Erythroblast (primary cell): ENCODE measurements around the gene TBCK.
A peak's percentile ranks its signal among the peaks of the same experiment; 100 is the strongest.

Experiments
- DNase-seq, 2 experiments: peaks; one replicate each; lab custom pipeline; 2025; lab: John Stamatoyannopoulos, UW
- GATA1 ChIP-seq: IDR thresholded peaks from 2 replicates; pipeline ENCODE4 v1.6.1; 2011; ENCODE audit warnings: low read depth, mild to moderate bottlenecking, control low read depth, low read length, moderate library complexity
- POLR2A ChIP-seq: IDR thresholded peaks from 2 replicates; pipeline ENCODE4 v1.6.1; 2011; ENCODE audit warnings: mild to moderate bottlenecking, low read length

Gene TBCK

DNA sequence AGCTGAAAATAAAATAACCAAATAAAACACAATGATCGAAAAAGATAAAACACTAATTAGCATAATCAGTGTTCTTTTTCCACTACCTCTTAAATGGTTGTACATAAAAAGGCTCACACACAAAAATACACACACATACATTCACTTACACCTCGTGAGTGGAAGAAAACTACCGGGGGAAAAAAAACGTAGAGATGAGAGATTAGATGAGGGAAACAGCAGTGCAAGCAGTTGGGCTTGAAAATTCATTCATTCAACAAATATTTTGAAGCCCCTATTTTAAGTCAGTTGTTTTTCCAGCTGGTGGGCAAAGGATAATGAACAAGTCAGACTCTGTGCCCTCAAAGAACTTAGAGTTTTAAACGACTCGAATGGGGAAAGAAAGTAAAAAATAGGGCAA, 1.0 kb downstream of the TBCK start:
- TF ChIP-seq POLR2A = no peak
- TF ChIP-seq GATA1 = no peak
- DNase-seq = peak; percentile 10 to 21

GRCh38 chr4:106312997-106313522, 2.9 kb downstream of the TBCK start:
- TF ChIP-seq GATA1 (no peak), POLR2A (no peak)
- no peak for DNase-seq

DNA sequence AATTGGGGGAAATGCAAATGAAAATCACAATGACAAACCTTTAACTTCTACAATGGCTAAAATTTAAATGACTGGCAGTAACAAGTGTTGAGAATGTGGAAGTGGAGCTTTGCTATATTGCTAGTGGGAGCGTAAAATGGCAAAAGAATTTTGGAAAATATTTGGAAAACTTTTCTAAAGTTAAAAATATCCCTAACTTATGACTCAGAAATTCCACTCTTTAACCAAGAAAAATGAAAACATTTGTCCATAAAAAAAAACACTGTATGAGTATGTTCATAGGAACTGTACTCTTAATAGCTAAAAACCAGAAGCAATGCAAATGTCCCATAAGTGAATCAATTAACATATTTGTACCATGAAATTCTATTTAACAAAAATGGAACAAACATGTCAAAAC, 3.6 kb downstream of the TBCK start:
- no peak for DNase-seq
- TF ChIP-seq GATA1 (no peak), POLR2A (no peak)

GRCh38 chr4:106306561-106306960, 9.4 kb downstream of the TBCK start:
- TF ChIP-seq POLR2A (no peak), GATA1 (no peak)
- no peak for DNase-seq

GRCh38 chr4:106305435-106306055, 10.5 kb downstream of the TBCK start:
- TF ChIP-seq POLR2A (no peak), GATA1 (no peak)

DNA sequence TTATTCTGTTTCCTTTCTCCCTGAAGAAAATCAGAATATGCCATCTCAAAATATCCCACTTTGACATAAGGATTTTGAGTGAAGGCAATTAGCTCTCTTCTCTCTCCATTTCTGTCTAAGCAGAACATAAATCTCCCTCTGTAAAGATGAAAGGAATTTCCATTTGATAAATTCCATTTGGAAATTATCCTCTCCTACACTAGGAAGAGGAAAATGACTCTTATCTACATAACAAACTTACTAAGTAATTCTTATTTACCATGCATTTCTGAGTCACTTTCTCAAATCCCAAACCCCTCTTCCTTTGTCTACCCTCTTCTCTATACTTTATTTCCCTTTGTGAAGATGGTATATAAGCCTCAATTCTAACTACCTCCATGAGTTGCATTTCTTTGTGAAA, 11.4 kb downstream of the TBCK start:
- no peak for DNase-seq
- TF ChIP-seq GATA1 (no peak), POLR2A (no peak)

More at GRCh38 chr4:106305435-106306055, 10.5 kb downstream of the TBCK start:
- DNase-seq = no peak

- no peak for TF ChIP-seq POLR2A
- TF ChIP-seq GATA1 = no peak
- DNase-seq = peak in 1 of 2 experiments; percentile 31
Measured at GRCh38 chr4:106303548-106304281, 12.3 kb downstream of the TBCK start.

DNA sequence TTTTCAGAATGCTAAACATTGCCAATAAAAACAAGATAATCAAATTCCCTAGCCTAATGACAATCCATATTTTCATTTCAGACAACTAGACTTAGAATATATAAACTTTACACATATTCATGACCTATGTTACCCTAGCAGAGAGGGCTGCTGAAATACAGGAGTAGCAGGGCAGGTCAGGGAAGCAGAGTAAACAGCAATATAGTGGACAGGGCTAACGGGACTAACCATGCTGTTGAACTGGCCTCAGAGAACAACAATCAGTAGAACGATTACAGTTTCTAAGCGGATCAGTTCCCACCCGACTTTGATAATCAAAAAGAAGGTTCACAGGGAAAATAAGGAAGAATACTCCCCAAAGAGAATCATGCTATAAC, 14.0 kb downstream of the TBCK start:
- no peak for DNase-seq
- TF ChIP-seq POLR2A = no peak
- TF ChIP-seq GATA1 = no peak

DNA sequence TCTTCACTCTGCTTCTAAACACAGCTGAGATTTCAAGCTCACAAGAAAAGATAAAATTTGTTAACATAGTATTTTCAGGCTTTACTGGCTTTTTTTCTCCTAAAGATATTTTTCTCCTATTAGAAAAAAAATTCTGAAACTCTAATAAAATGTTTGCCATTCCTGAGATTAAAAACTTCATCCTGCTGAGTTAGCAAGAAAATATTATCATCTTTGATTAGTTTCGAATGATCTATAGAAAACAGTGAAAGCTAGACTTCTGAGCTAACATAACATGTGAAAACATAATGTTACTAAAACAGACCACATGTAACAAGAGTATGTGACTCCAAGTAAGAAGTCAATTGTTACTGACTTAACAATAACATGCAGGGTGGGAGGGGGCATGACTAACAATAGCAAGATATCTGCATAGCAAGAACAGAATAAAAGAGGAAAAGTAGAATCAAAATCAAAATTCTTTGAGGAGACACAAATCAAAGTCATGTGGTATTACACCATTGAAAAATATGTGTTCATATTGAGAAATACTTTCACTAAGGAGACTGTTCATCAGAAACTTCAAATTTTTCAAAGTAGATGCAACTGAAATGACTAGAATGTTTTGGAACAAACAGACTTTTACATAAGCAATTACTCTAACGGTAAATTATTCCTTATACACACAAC, 14.5 kb downstream of the TBCK start:
- no peak for DNase-seq
- TF ChIP-seq GATA1 (no peak), POLR2A (no peak)

- TF ChIP-seq POLR2A = no peak
- TF ChIP-seq GATA1 = no peak
- no peak for DNase-seq
Measured at GRCh38 chr4:106299977-106300376, 16.0 kb downstream of the TBCK start.

DNA sequence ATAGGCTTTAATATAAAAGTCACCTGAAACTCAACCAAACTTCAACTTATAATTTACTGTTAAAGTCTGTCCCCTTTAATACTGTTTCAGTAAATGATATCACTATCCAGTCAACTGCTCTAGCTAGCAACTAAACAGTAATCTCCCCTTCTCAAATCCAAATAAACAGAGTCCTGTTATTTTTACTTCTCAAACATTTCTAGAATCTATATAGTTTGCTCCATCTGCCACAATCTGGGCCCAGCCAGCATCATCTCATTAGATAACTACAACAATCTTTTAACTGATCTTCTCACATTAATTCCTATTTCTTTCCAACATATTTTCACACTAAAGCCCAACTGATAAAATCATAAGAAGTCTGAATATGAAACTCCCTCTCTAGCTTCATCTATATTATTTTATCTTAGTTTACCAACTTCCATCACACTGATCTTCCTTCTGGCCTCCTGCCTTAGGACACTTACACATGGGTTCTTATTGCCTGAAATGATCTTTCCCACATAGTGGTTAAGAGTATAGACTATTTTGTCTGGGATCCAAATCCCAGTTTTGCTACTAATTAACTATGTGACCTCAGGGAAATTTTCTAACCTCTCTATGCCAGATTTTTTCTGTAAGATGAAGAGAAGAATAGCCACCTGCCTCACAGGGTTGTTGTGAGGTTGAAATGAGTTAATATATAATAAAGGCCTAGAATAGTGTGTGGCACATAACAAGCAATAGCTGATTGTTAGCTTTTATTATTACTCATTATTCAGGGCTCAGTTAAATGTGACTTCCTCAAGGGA, 18.6 kb downstream of the TBCK start:
- TF ChIP-seq GATA1 (no peak), POLR2A (no peak)
- DNase-seq = no peak

DNA sequence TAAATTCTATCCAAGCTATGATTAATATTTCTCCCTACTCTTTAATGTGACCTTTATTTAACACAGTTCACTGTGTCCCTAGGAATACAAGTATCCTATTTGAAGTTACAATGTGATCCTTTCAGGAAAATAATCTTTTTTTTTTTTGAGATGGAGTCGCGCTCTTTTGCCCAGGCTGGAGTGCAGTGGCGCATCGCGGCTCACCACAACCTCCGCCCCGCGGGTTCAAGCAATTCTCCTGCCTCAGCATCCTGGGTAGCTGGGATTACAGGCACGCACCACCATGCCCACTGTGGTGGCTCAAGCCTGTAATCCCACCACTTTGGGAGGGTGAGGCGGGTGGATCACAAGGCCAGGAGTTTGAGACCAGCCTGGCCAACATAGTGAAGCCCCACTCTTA, 21.9 kb downstream of the TBCK start:
- TF ChIP-seq GATA1 = no peak
- TF ChIP-seq POLR2A = no peak
- DNase-seq = no peak

DNA sequence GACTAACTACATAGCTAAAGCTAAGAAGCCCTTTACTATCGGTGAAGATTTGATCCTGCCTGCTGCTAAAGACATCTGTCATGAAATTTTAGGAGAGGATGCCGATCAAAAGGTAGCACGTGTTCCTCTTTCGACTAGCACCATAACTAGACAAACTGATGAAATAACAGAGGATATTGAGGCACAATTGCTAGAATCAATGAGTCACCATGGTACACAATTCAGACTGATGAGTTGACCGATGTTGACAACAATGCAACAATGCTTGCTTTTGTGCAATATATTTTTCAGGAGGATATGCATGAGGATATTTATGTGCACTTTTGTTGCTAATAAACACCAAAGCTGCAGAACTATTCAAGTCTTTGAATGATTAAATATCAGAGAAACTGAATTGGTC, 24.3 kb downstream of the TBCK start:
- DNase-seq = no peak
- TF ChIP-seq GATA1 = no peak
- TF ChIP-seq POLR2A = no peak

GRCh38 chr4:106289737-106290136, 26.3 kb downstream of the TBCK start:
- TF ChIP-seq GATA1 = no peak
- no peak for TF ChIP-seq POLR2A
- no peak for DNase-seq
